Nucleus accumbens (tissue), 56 donors: ENCODE data around the gene TBC1D19.

Experiments used
- DNase-seq, 56 donors: peaks; one replicate each; lab custom pipeline; 2025; lab: John Stamatoyannopoulos, UW

Gene TBC1D19

GRCh38 chr4:26803211-26803861 is 219.5 kb downstream of the TBC1D19 start:
- DNase-seq, result peak in 4 of 56 donors; percentile 6 to 24 (median 14)

GRCh38 chr4:26804451-26804850 is 220.6 kb downstream of the TBC1D19 start:
- DNase-seq, result no peak

- no peak for DNase-seq
Observed at GRCh38 chr4:26804925-26805324, 221.0 kb downstream of the TBC1D19 start.
